GM18499 (cell line): Measurements from ENCODE around the gene TSHZ1.
"Not testable (repeated sequence)": the region's sequence is repeated elsewhere in the genome, so short reads cannot be mapped to it uniquely, and the experiment has no call there.

Source experiments
- ATAC-seq: cut with Tn5 transposase; IDR thresholded peaks from one replicate; pipeline ENCODE4 v1.9.1; 2021; ENCODE audit warnings: moderate number of reproducible peaks; ENCODE audit not compliant: insufficient read depth, unreplicated experiment

TSHZ1 gene

DNA sequence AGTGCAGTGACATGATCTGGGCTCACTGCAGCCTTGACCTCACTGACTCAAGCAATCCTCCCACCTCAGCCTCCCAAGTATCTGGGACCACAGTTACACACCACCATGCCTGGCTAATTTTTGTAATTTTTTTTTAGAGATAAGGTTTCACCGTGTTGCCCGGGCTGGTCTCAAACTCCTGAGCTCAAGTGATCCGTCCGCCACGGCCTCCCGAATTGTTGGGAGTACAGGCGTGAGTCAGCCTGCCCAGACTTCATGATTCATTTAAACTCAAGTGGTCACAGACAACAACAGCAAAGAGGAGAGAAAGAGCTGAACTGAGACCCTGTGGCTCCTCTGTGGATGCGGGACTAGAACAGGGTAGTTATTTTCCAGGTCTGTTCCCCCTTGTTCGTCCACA lies 83.0 kb downstream of the TSHZ1 start:
- no peak for ATAC-seq

DNA sequence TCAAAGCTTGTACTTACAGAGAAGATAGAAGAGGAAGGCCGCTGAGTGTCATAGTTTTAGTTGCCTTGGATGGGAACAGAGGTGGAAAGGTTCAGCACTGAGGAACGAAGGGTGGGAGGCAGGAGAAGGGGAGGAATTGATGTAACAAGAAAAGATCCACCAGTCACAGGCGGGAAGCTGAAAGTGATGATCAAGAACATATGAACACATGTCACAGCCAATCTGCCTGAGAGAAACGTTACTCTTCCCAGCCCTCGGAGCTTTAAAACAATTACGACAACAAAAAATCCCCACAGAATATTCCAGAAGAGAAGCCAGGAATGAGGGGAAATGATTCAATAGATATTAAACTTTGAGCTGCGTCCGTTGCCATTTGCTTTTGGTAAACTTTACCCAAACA lies 87.1 kb downstream of the TSHZ1 start:
- ATAC-seq, result no peak

DNA sequence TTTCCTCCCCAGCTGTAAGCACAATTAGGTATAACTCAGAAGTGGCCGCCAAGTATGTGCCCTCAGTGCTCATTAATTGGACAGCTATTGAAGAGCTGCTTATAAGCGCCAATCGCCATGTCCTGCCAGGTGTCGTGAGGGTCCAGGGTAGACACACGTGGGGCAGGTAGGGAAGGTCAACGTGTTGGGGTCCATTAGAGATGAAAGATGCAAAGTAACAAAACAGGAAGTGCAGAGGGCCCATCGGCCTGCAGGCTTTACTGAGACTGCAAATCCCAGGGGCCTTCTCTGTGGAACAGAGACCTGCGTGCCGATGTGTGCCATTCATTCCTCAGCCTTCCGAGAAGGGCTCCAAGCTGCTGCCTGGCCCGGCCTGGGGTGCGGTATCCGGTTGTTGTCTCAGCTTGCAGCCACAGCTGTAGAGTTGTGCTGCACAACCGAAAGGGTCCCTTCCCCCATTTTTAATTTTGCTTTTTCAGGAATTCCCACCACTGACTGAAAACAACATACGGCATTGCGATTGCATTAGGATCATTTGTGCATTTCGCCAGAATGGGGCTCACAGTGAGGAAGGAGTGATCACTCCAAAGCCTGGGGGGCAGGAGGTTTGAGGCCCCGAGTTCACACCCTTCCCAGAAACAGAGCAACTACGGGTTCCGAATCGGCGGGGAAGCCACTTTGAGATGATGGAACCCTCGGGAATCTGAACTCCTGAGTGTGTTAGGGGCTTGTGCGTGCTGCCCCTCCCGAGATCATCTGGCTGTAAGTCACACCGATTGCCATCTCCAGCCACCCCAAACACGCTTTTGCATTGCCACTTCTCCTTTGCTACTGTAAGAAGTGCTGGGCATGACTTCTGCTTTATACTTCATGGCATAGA lies 94.3 kb downstream of the TSHZ1 start:
- ATAC-seq, result no peak

DNA sequence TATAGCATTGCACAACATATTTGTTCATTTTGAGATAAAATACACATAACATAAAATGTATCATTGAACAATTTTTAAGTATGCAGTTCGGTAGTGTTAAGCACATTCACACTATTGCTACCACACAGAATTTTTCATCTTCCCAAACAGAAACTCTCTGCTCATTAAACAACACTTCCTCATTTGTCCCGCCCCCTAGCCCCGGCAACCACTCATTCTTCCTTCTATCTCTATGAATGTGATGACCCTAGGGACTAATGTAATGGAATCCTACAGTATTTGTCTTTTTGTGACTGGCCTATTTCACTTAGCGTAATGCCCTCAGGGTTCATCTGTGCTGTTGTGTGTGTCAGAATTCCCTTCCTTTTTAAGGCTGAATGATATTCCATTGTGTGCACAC lies 95.4 kb downstream of the TSHZ1 start:
- ATAC-seq, result no peak

DNA sequence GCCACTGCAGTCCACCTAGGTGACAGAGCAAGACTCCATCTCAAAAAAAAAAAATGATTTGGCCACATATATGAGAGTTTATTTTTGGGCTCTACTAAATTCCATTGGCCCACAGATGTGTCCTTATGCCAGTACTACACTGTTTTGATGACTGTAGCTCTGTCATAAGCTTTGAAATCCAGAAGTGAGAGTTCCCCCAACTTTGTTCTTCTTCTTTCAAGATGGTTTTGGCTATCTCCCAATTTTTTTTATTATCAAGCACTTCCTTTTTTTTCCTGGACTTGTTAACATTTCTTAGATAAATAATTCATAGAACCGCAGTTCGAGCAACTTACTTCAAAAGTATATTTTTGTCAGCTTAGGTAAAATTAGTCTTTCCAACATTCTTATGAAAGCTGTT lies 96.9 kb downstream of the TSHZ1 start:
- no peak for ATAC-seq

DNA sequence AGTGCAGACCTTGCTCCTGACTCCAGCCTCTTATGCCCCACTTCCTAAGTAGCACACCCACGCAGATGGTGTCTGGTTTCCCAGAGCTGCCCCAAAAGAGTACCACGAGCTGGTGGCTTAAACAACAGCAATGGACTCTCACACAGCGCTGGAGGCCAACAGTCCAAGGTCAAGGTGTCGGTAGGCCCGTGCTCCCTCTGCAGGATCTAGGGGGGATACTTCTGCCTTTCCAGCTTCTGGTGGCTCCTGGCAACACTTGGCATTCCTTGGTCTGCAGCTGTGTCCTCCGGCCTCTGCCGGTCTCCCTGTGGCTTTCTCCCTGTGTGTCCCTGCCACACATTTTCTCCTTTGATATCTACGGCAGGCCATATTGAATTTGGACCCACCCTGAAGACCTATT lies 99.0 kb downstream of the TSHZ1 start:
- no peak for ATAC-seq

DNA sequence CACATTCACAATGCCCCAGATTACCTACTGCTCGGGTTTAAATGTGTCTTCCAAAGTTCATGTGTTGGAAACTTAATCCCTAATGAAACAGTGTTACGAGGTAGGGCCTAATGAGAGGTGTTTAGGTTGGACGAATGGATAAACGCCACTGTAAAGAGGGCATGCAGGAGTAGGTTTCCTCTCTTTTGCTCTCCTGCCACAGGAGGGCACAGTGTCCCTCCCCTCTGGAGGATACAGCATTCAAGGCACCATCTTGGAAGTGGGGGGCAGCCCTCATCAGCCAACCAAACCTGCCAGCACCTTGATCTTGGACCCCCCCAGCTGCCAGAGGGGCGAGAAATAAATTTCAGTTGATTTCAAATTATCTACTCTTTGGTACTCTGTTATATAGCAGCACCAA lies 103.5 kb downstream of the TSHZ1 start:
- no peak for ATAC-seq

DNA sequence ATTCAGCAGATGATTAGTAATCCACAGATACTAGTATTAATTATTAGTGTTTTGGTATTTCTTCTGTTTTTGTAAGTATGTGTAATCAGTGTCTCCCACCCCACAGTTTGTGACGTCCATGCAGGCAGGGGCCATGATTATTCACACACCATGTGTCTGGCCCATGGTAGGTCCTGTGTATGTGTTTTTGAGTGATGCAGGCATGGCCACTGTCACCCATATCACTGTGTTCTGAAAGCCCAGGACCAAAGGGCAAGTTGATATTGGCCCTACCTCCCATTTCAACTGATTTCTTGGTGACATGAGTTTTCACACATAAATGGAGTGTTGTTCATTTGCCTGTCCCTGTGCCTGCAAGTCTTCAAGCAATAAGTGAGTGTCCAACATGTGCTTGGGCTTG lies 104.0 kb downstream of the TSHZ1 start:
- ATAC-seq, result no peak

DNA sequence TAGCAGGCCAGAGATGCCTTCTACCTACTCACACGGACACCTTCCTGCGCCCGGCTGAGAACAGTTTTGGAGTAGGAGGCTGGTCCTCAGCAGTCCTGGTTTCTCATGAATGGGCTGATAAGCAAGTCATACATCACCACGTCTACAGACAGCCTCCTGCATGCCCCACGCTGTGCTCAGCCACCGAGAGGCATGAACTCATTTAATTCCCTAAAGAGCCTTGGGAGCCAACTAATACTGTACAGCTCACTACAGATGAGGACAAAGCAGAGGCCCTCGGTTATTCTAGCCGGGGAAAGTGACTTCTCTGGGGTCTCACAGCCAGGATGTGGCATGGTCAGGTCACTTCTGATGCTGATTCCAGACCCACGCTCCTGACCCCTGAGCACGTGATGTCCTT lies 105.6 kb downstream of the TSHZ1 start:
- ATAC-seq, result no peak

DNA sequence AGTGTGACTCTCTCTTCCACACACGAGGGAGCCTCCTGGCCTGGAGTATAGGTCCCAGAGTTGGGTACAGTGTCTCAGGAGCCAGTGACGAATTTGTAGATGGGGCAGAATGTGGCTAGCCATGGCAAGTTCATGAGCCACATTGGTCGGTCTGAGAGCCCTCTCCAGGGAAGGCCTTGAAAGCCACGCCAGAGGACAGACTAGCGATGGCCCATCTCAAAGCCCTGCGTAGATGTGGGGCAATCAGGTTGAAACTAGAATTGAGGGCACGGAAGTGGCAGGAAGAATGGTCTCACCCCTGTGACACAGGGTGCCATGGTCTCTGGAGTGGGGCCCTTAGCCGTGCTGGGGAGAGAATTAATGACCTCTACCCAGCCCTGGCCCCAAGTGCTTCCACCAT lies 106.2 kb downstream of the TSHZ1 start:
- ATAC-seq, result no peak

DNA sequence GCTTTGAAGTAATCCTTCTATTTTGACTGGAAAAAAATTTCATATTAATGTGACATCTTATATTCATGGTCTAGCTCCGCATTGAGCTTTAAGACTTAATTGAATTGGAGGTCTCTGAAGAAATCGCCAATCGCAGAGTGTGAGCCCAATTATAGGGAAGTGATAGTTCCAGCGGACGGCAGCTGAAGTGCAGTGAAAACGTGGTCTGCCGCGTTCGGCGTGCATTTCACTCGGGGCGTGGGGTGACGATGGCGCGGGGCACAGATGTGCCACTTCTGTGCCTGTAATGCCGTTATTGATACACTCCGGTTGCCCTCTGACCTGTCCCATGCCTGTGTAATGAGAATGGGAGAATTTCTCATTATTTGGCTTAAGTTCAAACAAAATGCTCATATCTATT lies 106.7 kb downstream of the TSHZ1 start:
- no peak for ATAC-seq

DNA sequence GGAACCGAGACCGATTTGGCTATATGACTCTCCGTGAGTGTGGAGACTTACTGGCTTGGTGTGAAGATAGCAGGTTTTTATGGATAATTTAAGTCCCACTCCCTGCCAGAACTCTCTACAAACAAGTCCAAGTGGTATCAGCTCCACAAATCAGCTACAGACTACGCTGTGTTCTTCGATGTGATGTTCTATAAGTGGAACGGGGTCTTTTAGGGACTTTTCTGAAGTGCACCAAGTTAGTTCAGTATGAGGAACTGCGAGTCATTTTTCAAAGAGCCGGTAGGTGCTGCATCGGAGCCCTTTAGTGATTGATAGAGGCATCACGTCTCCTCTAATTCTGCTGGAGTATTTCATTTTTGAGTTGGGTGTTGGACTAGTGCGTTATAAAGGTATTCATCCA lies 107.1 kb downstream of the TSHZ1 start:
- no peak for ATAC-seq

DNA sequence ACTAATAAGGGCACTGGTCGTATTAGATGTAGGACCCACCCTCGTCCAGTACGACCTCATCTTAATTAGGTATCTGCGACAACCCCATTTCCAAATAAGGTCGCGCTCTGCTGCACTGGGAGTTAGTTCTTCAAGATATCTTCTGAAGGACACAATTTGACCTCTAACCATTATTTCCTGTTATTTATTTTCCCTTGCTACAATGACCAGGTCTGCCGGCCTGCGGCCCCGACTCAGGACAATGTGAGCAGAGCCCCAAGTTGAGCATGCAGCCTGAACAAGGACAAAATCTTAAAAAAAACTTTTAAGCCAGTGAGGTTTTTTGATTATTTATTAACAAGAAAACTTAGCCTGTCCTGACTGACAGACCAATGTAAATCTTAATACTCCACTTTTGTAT lies 109.3 kb downstream of the TSHZ1 start:
- ATAC-seq, result no peak

DNA sequence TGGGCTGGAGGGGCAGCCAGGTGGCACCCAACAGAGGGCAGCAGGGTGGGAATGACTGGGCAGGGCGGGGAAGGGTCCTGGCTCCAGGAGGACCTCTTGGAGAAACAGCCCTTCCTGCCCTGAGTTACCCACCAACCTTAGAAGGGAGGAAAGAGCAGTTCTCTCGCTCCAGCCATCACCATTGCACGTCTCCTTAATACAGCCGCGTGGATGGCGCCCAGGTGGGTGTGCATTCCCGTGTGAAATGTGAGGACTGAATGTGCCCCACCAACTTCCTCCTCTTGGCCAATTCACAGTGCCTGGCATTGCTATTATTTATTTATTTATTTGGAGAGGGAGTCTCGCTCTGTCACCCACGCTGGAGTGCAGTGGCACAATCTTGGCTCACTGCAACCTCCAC lies 109.9 kb downstream of the TSHZ1 start:
- ATAC-seq, result no peak

DNA sequence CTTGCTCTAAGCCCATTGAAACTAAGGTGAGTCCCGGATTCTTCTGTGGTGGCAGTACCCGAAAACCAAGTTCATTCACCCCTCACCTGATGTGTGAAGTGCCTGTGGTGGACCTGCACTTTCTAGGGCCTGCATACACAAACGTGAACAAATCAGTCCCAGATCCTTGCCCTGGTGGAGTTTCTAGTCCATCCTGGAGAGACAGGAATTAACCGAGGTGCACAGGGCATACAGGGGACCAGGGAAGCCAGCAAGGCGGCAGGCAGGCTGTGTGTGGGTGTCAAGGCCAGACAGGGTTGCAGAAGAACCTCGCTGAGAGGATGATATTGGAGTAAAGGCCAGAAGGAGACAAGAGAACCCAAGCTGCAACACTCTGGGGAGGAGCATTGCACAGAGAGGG lies 110.8 kb downstream of the TSHZ1 start:
- no peak for ATAC-seq

DNA sequence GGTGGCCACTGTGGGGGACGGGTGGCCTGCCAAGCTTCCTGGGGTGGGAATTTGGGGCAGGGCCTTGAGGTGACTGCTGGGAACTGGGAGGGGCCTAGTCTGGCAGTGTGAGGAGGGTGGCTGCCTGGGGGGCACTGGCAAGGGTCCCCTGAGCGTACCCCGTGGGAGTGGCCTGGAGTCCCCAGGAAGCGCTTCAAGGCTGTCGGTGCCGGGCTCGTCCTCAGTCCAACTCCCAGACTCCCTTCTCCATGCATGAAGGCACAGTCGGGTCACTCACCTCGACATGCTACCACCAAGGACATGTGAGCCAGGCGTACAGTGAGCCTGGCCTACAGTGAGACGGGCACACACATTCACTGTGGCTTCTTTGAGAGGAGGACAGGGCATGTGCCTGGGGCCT lies 111.6 kb downstream of the TSHZ1 start:
- no peak for ATAC-seq

DNA sequence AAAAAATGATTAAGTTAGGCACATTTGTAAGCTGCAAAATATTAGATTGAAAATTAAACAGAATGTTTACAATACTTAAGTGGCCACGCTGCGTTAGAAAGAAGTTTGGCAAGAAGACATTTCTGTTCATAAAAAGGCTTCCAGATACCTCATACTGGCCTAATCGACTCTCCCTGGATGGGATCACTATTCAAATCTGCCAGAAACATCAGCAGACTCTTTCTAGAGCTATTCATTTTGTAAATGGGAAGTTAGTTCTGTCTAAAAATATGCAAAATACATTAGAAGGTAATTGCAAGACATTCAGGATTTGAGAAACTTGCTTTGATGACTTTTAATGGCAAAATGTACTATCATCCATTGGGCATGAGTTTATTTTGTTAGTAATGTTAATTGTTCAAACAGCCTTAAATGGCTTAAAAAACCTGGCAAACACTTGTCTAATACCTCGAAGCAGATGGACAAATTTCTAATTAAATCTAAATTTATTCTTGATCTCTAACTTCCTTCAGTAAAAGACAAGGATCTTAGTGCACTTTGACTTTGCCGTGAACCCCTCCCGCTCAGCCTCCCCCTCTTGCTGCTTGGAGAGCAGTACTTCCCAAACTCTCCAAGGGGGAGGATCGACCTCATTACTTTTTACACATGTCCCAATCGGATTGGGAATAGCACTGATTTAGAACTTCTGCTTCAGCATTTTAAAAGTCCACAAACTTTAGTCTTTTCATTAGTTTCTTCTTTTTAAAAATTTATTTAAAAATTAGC lies 113.4 kb downstream of the TSHZ1 start:
- no peak for ATAC-seq

DNA sequence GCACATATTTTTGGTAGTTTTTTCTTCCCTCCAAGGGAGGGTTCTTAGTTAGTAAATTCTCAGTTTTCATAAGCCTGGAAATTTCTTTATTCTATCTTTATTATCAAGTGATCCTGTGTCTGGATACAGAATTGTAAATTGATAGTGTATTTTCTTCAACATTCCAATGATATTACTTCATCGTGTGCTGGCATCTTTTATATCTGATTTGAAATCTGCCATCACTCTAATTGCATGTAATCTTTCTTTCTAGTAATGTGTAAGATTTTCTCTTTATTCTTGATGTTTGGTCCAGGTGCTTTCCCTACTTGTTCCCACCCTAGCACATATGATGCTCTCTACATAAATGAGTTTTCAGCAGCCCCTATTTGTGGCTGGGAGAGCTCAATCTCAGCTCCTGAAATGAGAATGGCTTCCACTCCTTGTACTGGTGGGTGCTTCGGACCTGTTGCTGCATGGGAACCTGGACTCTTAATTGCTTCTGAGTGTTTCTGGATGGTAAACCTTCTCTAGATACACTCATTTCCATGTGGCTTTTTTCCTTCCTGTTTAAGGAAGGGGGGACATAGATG lies 114.2 kb downstream of the TSHZ1 start:
- no peak for ATAC-seq

DNA sequence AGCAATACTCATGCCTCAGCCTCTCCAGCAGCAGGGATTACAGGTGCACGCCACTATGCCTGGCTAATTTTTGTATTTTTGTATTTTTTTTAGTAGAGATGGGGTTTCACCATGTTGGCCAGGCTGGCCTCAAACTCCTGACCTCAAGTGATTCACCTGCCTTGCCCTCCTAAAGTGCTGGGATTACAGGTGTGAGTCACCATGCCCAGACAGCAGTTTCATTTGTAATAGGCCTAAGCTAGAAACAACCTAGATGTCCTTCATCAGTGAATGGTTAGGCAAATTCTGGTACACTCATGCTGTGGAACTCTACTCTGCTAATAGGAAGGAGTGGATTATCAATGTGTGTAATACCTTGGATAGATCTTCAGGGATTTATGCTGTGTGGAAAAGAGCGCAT lies 119.2 kb downstream of the TSHZ1 start:
- not testable (repeated sequence) for ATAC-seq

DNA sequence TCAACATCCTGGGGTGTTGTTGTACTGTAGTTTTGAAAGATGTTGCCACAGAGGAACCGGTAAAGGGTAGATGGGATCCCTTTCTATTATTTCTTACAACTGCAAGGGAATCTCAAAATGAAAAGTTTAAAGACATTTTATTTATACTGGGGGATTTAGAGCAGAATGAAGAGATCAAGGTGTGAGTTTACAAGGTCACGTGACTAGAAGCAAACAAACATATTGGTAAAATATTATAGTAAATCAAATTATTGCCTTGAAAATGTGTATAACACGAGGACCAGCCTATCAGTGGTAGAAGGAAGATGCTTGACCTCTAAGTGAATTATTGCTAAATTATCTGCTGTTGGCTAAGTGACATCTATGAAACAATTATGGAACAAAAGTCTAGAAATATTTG lies 119.7 kb downstream of the TSHZ1 start:
- ATAC-seq, result no peak

DNA sequence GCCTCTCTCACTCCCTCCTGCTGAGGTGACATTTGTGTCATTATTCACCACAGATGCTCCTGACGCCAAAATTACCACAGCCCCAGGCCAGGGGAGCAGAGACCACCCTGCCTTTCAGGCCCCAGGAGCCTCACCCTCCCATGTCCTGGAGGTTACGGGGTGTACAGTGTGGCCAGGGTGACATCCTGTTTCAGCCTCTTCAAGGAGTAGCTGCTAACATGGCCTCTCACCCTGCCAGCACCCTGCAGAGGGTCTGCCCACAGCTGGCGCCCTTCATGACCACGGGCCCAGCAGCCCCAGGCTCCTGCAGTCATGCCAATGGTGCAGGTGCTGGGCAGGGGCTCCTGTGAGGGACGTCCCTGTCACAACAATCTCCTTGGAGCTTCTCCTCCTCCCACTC lies 124.3 kb downstream of the TSHZ1 start:
- ATAC-seq, result no peak
